Colonic mucosa (tissue), 4 donors: ENCODE data around the gene ABLIM2. TPM values are rescaled to one million over a fixed set of nuclear protein-coding genes. Genes with fewer than 3 reads are reported as not detected.
A peak's percentile ranks its signal among the peaks of the same experiment; 100 is the strongest.

Experiments
- DNase-seq: peaks from one replicate; pipeline ENCODE4 v3.0.0-alpha.2; 2020
- H3K27ac ChIP-seq: fragments of 200-600 bp; one replicate; pipeline ENCODE4 v1.8.0; 2021
- H3K27me3 ChIP-seq: fragments of 200-600 bp; one replicate; pipeline ENCODE4 v1.8.0; 2021
- H3K36me3 ChIP-seq: fragments of 200-600 bp; one replicate; pipeline ENCODE4 v1.8.0; 2021
- H3K4me1 ChIP-seq: fragments of 200-600 bp; one replicate; pipeline ENCODE4 v1.8.0; 2021; ENCODE audit warnings: mild to moderate bottlenecking
- H3K4me3 ChIP-seq: fragments of 200-600 bp; one replicate; pipeline ENCODE4 v1.8.0; 2021
- H3K9ac ChIP-seq, 2 donors: one replicate each; pipeline ENCODE4 v1.7.0; 2013; ENCODE audit warnings: control low read depth in 2 of 2, low read depth in 2 of 2, low read length in 2 of 2
- H3K9me3 ChIP-seq: fragments of 200-600 bp; one replicate; pipeline ENCODE4 v1.8.0; 2021
- intact Hi-C: fragments of 100-400 bp; cut with DNase I; formaldehyde crosslinking; loops from one replicate; pipeline ENCODE4 v1.14.1; 2022
- total RNA-seq, 2 donors: library from RNA; stranded (reverse); fragmentation: NEBNext Ultra II Directional in 1 of 2; extraction: Animal tissue kit (Norgen Biotek cat#: 25700) in 1 of 2; gene quantifications; one replicate each; pipeline ENCODE4 v1.2.1, GENCODE V29; 2021
- TF ChIP-seq, protein P1 (sequence below): fragments of 200-600 bp; IDR thresholded peaks from one replicate; pipeline ENCODE4 v1.8.0; 2022; ENCODE audit warnings: antibody characterized with exemption, mild to moderate bottlenecking
- donor health status: healthy.
- donor health status: DM: no; HTN: no; CAD: no.
- donor health status: DM: no; HTN: no; CAD: no.

The ABLIM2 gene
- total RNA-seq, 2 donors from 2014 or later, result 11.1 to 11.5 TPM

- H3K27ac ChIP-seq, result no peak overlapping the region
- peaks cover 24% of the 10 kb centered on the region for H3K4me1 ChIP-seq
- no peak overlapping the region for H3K4me3 ChIP-seq
- DNase-seq, result no peak
- H3K9ac ChIP-seq, result peak overlapping the region in 1 of 2 donors; percentile 1
- intact Hi-C loops, result no loop called here
- no peaks in the 10 kb centered on the region for H3K36me3 ChIP-seq
- H3K27me3 ChIP-seq, result no peaks in the 10 kb centered on the region
- TF ChIP-seq, protein P1, sequence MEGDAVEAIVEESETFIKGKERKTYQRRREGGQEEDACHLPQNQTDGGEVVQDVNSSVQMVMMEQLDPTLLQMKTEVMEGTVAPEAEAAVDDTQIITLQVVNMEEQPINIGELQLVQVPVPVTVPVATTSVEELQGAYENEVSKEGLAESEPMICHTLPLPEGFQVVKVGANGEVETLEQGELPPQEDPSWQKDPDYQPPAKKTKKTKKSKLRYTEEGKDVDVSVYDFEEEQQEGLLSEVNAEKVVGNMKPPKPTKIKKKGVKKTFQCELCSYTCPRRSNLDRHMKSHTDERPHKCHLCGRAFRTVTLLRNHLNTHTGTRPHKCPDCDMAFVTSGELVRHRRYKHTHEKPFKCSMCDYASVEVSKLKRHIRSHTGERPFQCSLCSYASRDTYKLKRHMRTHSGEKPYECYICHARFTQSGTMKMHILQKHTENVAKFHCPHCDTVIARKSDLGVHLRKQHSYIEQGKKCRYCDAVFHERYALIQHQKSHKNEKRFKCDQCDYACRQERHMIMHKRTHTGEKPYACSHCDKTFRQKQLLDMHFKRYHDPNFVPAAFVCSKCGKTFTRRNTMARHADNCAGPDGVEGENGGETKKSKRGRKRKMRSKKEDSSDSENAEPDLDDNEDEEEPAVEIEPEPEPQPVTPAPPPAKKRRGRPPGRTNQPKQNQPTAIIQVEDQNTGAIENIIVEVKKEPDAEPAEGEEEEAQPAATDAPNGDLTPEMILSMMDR, result no peak
- H3K9me3 ChIP-seq, result no peaks in the 10 kb centered on the region
Observed at GRCh38 chr4:7976025-7976424, 182.6 kb downstream of the ABLIM2 start.

DNA sequence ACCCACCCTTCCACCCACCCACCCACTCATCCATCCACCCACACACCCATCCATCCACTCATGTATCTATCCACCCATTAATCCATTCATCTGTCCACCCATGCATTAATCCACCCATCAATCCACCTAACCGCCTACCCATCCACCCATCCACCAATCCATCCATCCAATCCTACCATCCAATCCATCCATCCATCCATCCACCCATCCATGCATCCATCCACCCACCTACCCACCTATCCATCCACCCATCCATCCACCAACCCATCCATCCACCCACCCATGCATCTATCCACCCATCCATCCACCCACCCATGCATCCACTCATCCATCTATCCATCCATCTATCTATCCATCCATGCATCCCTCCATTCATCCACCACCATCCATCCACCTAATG lies 184.2 kb downstream of the ABLIM2 start:
- Histone ChIP-seq H3K27me3 (no peaks in the 10 kb centered on the region), H3K9me3 (no peaks in the 10 kb centered on the region), H3K9ac (no peak overlapping the region), H3K36me3 (no peaks in the 10 kb centered on the region), H3K4me1 (peaks cover 19% of the 10 kb centered on the region), H3K4me3 (no peak overlapping the region), H3K27ac (no peak overlapping the region)
- TF ChIP-seq, protein P1, result no peak
- DNase-seq, result no peak
- intact Hi-C loops, result no loop called here

DNA sequence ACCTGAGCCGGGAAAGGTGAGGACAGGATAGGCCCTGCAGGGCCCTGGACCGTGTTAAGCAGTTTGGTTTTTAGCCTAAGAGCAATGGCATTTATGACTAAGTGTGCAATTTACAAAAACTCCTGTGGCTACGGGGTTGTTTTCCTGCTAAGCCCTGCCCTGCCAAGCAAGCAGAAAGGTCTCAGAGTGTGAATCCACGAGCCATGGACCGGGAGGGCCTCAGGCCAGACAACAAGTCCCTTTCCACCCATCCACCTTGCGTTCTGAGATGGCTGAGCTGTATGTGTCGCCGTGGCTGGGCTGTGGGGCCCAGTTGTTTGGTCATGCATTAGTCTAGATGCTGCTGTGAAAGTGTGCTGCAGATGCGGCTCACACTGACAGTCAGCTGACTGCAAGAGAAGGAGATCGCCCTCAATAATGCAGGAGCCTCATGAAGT lies 185.1 kb downstream of the ABLIM2 start:
- intact Hi-C loops, result no loop called here
- no peaks in the 10 kb centered on the region for H3K36me3 ChIP-seq
- H3K9me3 ChIP-seq, result no peaks in the 10 kb centered on the region
- no peaks in the 10 kb centered on the region for H3K27me3 ChIP-seq
- H3K4me1 ChIP-seq, result peaks cover 20% of the 10 kb centered on the region
- no peak for DNase-seq
- peak overlapping the region in 1 of 2 donors; percentile 51 for H3K9ac ChIP-seq
- TF ChIP-seq, protein P1, result no peak
- no peak overlapping the region for H3K4me3 ChIP-seq
- H3K27ac ChIP-seq, result peak overlapping the region; percentile 62

- Histone ChIP-seq H3K27me3 (no peaks in the 10 kb centered on the region), H3K27ac (peak overlapping the region; percentile 93), H3K9ac (peak overlapping the region; percentile 58 to 80), H3K9me3 (no peaks in the 10 kb centered on the region), H3K36me3 (no peaks in the 10 kb centered on the region), H3K4me1 (peaks cover 20% of the 10 kb centered on the region), H3K4me3 (peak overlapping the region; percentile 4)
- intact Hi-C loops, result no loop called here
- DNase-seq, result peak; percentile 54
- TF ChIP-seq, protein P1, result no peak
Observed at GRCh38 chr4:7971881-7972500, 186.6 kb downstream of the ABLIM2 start.

DNA sequence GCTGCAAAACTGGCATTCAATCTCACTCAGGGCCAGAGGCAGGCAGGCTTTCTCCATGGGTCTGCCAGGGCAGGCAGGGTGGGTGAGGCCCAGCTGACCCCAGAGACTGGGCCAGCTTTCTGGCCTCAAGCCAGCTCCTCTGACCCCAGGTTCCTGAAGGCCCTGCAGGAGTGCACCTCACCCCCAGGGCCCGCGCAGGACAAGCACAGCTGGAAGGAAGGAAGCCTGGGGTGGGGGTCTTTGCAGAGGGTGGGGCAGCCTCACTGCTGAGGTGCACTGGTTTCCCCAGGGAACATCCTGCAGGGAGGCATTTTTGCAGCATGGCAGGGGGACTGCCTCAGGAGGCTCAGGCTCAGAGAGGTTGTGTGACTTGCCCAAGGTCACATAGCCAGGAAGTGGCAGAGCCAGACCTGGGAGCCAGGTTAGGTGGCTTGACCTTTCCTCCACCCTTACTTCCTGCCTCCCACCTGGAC lies 187.4 kb downstream of the ABLIM2 start:
- TF ChIP-seq, protein P1, result no peak
- Histone ChIP-seq H3K4me3 (peak overlapping the region; percentile 29), H3K27me3 (no peaks in the 10 kb centered on the region), H3K9ac (peak overlapping the region; percentile 58 to 80), H3K9me3 (no peaks in the 10 kb centered on the region), H3K4me1 (peaks cover 20% of the 10 kb centered on the region), H3K36me3 (no peaks in the 10 kb centered on the region), H3K27ac (peak overlapping the region; percentile 93)
- intact Hi-C loops, result no loop called here
- peak; percentile 45 for DNase-seq
